Epithelial cell of prostate (primary cell): ENCODE data around the gene PSEN2.
"Not testable (repeated sequence)": the region's sequence is repeated elsewhere in the genome, so short reads cannot be mapped to it uniquely, and the experiment has no call there.

Source experiments
- DNase-seq: peaks from one replicate; pipeline ENCODE4 v3.0.0-alpha.2; 2011; ENCODE audit warnings: low read depth, low spot score
- H3K27ac ChIP-seq: fragments of 450-650 bp; 2 replicates; pipeline ENCODE4 v1.5.1; 2017; ENCODE audit warnings: mild to moderate bottlenecking

PSEN2 gene

GRCh38 chr1:226870401-226871279, at the start of gene PSEN2:
PSEN2 (plus strand) TSS chr1:226870616; CDS start chr1:226881908, 11,292 bp downstream.
- peak within 1 kb of the TSS; percentile 32 for H3K27ac ChIP-seq
- no peak for DNase-seq

- peak; percentile 48 for DNase-seq
- H3K27ac ChIP-seq: no peak overlapping the region
These were observed 49.3 kb upstream of the PSEN2 start for GRCh38 chr1:226820941-226821718.

DNA sequence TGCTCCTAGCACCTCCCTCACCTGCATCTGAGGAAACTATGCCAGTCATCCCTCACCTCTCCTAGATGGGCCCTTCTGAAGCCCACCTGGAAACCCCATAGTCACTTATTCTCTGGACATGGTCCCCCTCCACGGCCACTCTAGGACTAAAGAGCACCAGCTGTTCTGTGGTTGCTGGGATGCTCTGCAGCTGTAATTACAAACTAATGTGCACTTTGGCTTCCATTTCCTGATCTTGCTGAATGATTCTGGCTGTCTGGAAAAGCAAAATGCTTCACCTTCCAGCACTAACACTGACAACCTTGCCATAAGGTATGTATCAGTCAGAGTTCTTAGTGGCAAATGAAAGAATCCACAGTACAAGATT, 48.7 kb upstream of the PSEN2 start:
- H3K27ac ChIP-seq: no peak overlapping the region
- no peak for DNase-seq

- no peak overlapping the region for H3K27ac ChIP-seq
- DNase-seq: no peak
These were observed 46.8 kb upstream of the PSEN2 start for GRCh38 chr1:226823643-226824042.

GRCh38 chr1:226825037-226825745, 45.2 kb upstream of the PSEN2 start:
- DNase-seq: no peak
- no peak overlapping the region for H3K27ac ChIP-seq

- DNase-seq: no peak
These were observed 44.7 kb upstream of the PSEN2 start for GRCh38 chr1:226825746-226826100.

DNA sequence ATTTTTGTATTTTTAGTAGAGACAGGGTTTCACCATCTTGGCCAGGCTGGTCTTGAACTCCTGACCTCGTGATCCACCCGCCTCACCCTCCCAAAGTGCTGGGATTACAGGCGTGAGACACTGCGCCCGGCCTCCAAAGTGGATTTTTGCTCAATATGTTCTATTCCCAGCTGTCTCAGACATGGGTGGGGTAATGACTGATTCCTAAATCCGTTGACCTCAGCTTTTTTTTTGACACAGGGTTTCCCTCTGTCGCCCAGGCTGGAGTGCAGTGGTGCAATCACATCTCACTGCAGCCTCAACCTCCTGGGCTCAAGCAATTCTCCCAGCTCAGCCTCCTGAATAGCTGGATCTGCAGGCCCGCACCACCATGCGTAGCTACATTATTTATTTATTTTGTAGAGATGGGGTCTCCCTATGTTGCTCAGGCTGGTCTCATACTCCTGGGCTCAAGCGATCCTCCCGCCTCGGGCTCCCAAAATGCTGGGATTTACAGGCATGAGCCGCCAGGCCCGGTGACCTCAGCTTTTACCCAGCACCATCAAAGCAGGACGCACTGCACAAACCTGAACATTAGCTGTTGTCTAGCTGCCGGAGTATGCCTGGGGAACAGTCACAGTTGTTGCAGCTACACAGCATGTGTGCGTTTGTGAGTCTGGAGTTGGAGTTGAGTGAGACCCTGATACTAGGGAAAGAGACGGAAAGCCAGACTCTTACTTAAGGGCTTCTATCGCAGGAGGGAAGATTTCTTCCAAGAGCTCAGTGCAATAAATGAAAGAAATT, 43.7 kb upstream of the PSEN2 start:
- no peak for DNase-seq
- no peak overlapping the region for H3K27ac ChIP-seq

More at GRCh38 chr1:226825746-226826100, 44.7 kb upstream of the PSEN2 start:
- H3K27ac ChIP-seq: no peak overlapping the region

DNA sequence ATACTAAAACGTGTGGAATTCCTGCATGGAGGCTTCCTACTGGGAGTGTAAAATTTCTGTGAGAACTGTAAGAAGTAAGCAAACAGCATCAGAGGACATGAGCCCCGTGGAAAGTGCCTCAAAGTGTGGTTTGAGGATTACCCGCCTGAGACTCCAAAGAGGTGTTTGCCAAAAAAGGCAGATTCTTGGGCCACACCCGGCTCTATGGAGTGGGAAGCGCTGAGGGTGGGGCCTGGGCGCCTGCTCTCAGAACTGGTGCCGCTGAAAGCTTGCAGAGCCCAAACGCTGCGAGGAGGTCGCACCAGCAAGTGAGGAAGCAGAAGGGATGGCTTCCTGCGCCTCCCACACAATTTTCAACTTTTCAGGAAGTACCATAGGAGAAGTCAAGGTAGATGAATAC, 43.0 kb upstream of the PSEN2 start:
- no peak for DNase-seq
- no peak overlapping the region for H3K27ac ChIP-seq

GRCh38 chr1:226827968-226828513, 42.4 kb upstream of the PSEN2 start:
- no peak overlapping the region for H3K27ac ChIP-seq
- DNase-seq: peak; percentile 44

DNA sequence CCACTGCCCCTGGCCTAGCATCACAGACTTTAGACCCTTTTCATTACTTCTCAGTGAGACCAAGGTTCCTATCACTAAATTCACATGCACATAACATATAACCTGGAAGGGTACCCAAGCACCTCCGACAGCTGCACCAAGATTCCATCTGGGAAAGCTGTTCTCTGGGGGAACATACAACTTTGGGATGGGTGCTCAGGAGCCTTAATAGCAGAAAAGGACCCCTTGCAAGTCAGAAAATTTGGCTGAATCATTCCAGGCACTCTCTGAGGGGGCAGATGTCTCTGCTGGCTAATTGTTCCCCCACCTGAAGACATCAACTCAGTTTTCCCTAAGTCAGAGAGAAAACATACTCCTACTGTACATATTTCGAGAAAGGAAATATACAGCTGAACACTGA, 41.3 kb upstream of the PSEN2 start:
- no peak for DNase-seq
- H3K27ac ChIP-seq: no peak overlapping the region

- DNase-seq: no peak
- H3K27ac ChIP-seq: no peak overlapping the region
These were observed 38.5 kb upstream of the PSEN2 start for GRCh38 chr1:226831953-226832352.

DNA sequence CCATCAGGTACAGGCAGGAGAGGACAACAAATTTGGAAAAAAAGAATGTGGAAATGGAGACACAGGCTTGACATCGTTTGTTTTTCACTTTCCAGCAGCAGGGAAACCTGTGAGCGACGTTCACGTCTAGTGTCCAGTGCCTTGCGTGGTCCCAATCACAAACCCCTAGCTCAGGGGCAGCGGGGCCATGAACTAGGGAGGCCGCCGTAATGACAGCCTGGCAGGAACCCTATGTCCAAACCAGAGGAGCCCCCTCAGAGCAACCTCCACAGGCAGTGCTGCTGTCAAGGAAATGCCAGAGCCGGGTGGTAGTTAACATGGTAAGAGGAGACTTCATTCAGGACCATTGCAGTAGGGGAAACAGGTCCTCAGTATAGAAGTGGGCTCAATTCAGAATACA, 37.8 kb upstream of the PSEN2 start:
- H3K27ac ChIP-seq: no peak overlapping the region
- DNase-seq: no peak

DNA sequence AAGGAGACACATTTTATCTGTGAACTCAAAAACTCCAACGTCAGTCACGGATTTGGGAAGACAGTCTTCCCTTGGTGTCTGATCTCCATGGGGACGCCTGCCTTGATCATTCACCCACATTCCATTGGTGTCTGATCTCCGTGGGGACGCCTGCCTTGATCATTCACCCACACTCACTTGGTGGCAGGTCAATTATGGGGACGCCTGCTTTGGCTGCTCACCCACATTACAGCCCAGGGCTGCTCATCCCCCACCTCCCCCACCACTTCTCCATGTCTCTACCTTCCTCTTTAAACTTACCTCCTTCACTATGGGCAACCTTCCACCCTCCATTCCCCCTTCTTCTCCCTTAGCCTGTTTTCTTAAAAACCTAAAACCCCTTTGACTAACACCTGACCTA, 36.2 kb upstream of the PSEN2 start:
- H3K27ac ChIP-seq, DNase-seq: not testable (repeated sequence)

GRCh38 chr1:226835396-226835795, 35.0 kb upstream of the PSEN2 start:
- not testable (repeated sequence) for DNase-seq, H3K27ac ChIP-seq

DNA sequence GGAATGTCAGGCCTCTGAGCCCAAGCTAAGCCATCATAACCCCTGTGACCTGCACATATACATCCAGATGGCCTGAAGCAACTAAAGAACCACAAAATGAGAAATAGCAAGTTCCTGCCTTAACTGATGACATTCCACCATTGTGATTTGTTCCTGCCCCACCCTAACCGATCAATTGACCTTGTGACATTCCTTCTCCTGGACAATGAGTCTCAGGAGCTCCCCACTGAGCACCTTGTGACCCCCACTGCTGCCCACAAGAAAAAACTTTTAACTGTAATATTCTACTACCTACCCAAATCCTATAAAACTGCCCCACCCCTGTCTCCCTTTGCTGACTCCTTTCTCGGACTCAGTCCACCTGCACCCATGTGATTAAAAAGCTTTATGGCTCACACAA, 32.5 kb upstream of the PSEN2 start:
- not testable (repeated sequence) for H3K27ac ChIP-seq, DNase-seq

- DNase-seq: no peak
- no peak overlapping the region for H3K27ac ChIP-seq
These were observed 32.0 kb upstream of the PSEN2 start for GRCh38 chr1:226838456-226838855.

- DNase-seq: no peak
- no peak overlapping the region for H3K27ac ChIP-seq
These were observed 24.8 kb upstream of the PSEN2 start for GRCh38 chr1:226845624-226846023.

DNA sequence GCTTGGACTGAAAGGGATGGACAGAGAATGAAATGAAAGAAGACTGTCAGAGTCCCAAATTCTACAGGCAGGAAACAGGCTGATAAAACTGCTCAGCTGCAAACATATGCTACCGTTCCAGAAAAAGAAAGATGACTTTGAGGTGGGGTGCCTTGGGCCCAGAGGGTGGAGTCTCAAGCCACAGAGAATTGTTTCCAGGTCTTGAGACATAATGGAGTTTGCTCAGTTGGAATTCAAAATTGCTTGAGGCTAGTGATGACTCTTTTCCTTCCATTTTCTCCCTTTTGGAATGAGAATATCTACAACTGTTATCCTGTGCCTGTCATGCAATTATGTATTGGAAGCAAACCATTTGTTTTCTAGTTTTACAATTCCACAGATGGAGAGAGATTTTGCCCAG, 23.6 kb upstream of the PSEN2 start:
- DNase-seq: no peak
- H3K27ac ChIP-seq: no peak overlapping the region

GRCh38 chr1:226854548-226854947, 15.9 kb upstream of the PSEN2 start:
- DNase-seq, H3K27ac ChIP-seq: not testable (repeated sequence)

DNA sequence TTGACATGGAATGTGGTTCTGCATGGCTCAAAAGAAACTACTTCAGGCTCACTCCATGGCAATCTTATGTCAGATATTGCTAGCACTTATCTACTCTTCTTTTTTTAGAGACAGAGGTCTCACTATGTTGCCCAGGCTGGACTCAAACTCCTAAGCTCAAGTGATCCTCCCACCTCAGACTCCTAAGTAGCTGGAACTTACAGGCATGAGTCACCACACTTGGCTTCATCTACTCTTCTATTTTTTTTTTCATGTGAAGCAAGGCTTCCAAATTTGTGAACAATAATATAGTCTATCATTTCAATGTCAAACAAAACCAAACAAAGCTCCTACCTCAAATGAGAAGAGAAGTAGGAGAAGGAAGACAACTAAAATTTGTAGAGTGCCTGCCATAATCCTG, 7.5 kb upstream of the PSEN2 start:
- no peak for DNase-seq
- H3K27ac ChIP-seq: peak overlapping the region; percentile 33
